Measurements from ENCODE around the gene STN1. TPM values are rescaled to one million over a fixed set of nuclear protein-coding genes. Genes with fewer than 3 reads are reported as not detected.

Gene STN1
- total RNA-seq, 2 experiments from 2014 or later: 48.8 to 49.8 TPM

GRCh38 chr10:103858360-103858759 is 59.6 kb downstream of the STN1 start:
- ChIA-PET CTCF (interaction anchor here (1.0 to 8.9 kb wide), 9 partner anchors 8 to 156 kb away, joined by 3 to 91 read pairs (median 3); no protein-coding TSS in a partner anchor), POLR2A (no interaction called here)
- no peak overlapping the region for H3K4me3 Mint-ChIP-seq
- no peaks in the 10 kb centered on the region for H3K36me3 Mint-ChIP-seq (ENCODE audit: low read depth)
- ATAC-seq (no peak), DNase-seq (no peak)
- H3K27ac Mint-ChIP-seq: no peak overlapping the region
- no peaks in the 10 kb centered on the region for H3K9me3 Mint-ChIP-seq (ENCODE audit: insufficient read depth)
- H3K4me1 Mint-ChIP-seq (ENCODE audit: low read depth): peaks cover 8% of the 10 kb centered on the region
- H3K27me3 Mint-ChIP-seq (ENCODE audit: low read depth): peaks cover 42% of the 10 kb centered on the region

- DNase-seq (no peak), ATAC-seq (no peak)
- Mint-ChIP-seq H3K36me3 (ENCODE audit: low read depth) (no peaks in the 10 kb centered on the region), H3K9me3 (ENCODE audit: insufficient read depth) (no peaks in the 10 kb centered on the region), H3K4me3 (no peak overlapping the region), H3K27ac (no peak overlapping the region), H3K27me3 (ENCODE audit: low read depth) (peaks cover 56% of the 10 kb centered on the region), H3K4me1 (ENCODE audit: low read depth) (peaks cover 8% of the 10 kb centered on the region)
- ChIA-PET POLR2A (no interaction called here), CTCF (interaction anchor here (0.6 to 8.9 kb wide), 3 partner anchors 10 to 151 kb away, joined by 4 to 91 read pairs (median 15); no protein-coding TSS in a partner anchor)
Observed at GRCh38 chr10:103856797-103857170, 61.2 kb downstream of the STN1 start.

GRCh38 chr10:103855852-103856796 is 61.9 kb downstream of the STN1 start:
- Mint-ChIP-seq H3K9me3 (ENCODE audit: insufficient read depth) (no peaks in the 10 kb centered on the region), H3K4me3 (peak overlapping the region; percentile 23), H3K4me1 (ENCODE audit: low read depth) (peaks cover 8% of the 10 kb centered on the region), H3K27ac (no peak overlapping the region), H3K36me3 (ENCODE audit: low read depth) (no peaks in the 10 kb centered on the region), H3K27me3 (ENCODE audit: low read depth) (peaks cover 63% of the 10 kb centered on the region)
- ChIA-PET CTCF (interaction anchor here (0.8 to 8.9 kb wide), 3 partner anchors 9 to 143 kb away, joined by 3 to 91 read pairs (median 15); no protein-coding TSS in a partner anchor), POLR2A (no interaction called here)
- ATAC-seq: no peak
- no peak for DNase-seq

GRCh38 chr10:103855424-103855823 is 62.6 kb downstream of the STN1 start, which contains the start of gene SH3PXD2A:
TSS of gene SH3PXD2A (minus strand) at chr10:103855576. CDS start at chr10:103855266, 310 bp downstream.
- no peaks in the 10 kb centered on the region for H3K36me3 Mint-ChIP-seq (ENCODE audit: low read depth)
- ChIA-PET POLR2A (no interaction called here), CTCF (interaction anchor here (0.7 to 8.9 kb wide), 2 partner anchors 18 to 142 kb away, joined by 4 to 91 read pairs; no protein-coding TSS in a partner anchor)
- H3K27me3 Mint-ChIP-seq (ENCODE audit: low read depth): peaks cover 63% of the 10 kb centered on the region
- peaks cover 8% of the 10 kb centered on the region for H3K4me1 Mint-ChIP-seq (ENCODE audit: low read depth)
- no peaks in the 10 kb centered on the region for H3K9me3 Mint-ChIP-seq (ENCODE audit: insufficient read depth)
- peak within 1 kb of the TSS; percentile 56 for H3K4me3 Mint-ChIP-seq
- no peak for DNase-seq
- no peak within 1 kb of the TSS for H3K27ac Mint-ChIP-seq
- ATAC-seq: peak; percentile 50

GRCh38 chr10:103854686-103855391 is 63.1 kb downstream of the STN1 start:
- ATAC-seq: peak; percentile 34
- ChIA-PET POLR2A (no interaction called here), CTCF (interaction anchor here (0.7 to 8.9 kb wide), 5 partner anchors 18 to 267 kb away, joined by 3 to 91 read pairs (median 3); partner anchors contain the start of gene SFR1)
- H3K4me3 Mint-ChIP-seq: peak overlapping the region; percentile 56
- peaks cover 8% of the 10 kb centered on the region for H3K4me1 Mint-ChIP-seq (ENCODE audit: low read depth)
- no peak for DNase-seq
- H3K27ac Mint-ChIP-seq: no peak overlapping the region
- no peaks in the 10 kb centered on the region for H3K9me3 Mint-ChIP-seq (ENCODE audit: insufficient read depth)
- peaks cover 68% of the 10 kb centered on the region for H3K27me3 Mint-ChIP-seq (ENCODE audit: low read depth)
- no peaks in the 10 kb centered on the region for H3K36me3 Mint-ChIP-seq (ENCODE audit: low read depth)

GRCh38 chr10:103854265-103854685 is 63.7 kb downstream of the STN1 start:
- no peaks in the 10 kb centered on the region for H3K9me3 Mint-ChIP-seq (ENCODE audit: insufficient read depth)
- H3K36me3 Mint-ChIP-seq (ENCODE audit: low read depth): no peaks in the 10 kb centered on the region
- POLR2A ChIA-PET: no interaction called here
- H3K27me3 Mint-ChIP-seq (ENCODE audit: low read depth): peaks cover 70% of the 10 kb centered on the region
- DNase-seq: no peak
- no peak for ATAC-seq
- CTCF ChIA-PET: interaction anchor here (1.0 to 8.9 kb wide), 4 partner anchors 30 to 267 kb away, joined by 3 to 91 read pairs (median 3); partner anchors contain the start of gene SFR1
- no peak overlapping the region for H3K27ac Mint-ChIP-seq
- peak overlapping the region; percentile 56 for H3K4me3 Mint-ChIP-seq
- peaks cover 8% of the 10 kb centered on the region for H3K4me1 Mint-ChIP-seq (ENCODE audit: low read depth)

- no peak for ATAC-seq
- peaks cover 70% of the 10 kb centered on the region for H3K27me3 Mint-ChIP-seq (ENCODE audit: low read depth)
- CTCF ChIA-PET: interaction anchor here (1.0 to 8.9 kb wide), 5 partner anchors 10 to 268 kb away, joined by 3 to 91 read pairs (median 3); partner anchors contain the start of gene SFR1
Observed at GRCh38 chr10:103853428-103854264, 64.3 kb downstream of the STN1 start.

GRCh38 chr10:103852856-103853255 is 65.1 kb downstream of the STN1 start:
- no peak for DNase-seq
- CTCF ChIA-PET: interaction anchor here (1.1 to 8.9 kb wide), 3 partner anchors 10 to 140 kb away, joined by 3 to 91 read pairs (median 6); no protein-coding TSS in a partner anchor
- Mint-ChIP-seq H3K9me3 (ENCODE audit: insufficient read depth) (no peaks in the 10 kb centered on the region), H3K4me1 (ENCODE audit: low read depth) (peaks cover 11% of the 10 kb centered on the region), H3K4me3 (no peak overlapping the region), H3K27me3 (ENCODE audit: low read depth) (peaks cover 66% of the 10 kb centered on the region), H3K36me3 (ENCODE audit: low read depth) (no peaks in the 10 kb centered on the region), H3K27ac (no peak overlapping the region)
- POLR2A ChIA-PET: no interaction called here
- no peak for ATAC-seq

More at GRCh38 chr10:103853428-103854264, 64.3 kb downstream of the STN1 start:
- peak overlapping the region; percentile 56 for H3K4me3 Mint-ChIP-seq
- H3K9me3 Mint-ChIP-seq (ENCODE audit: insufficient read depth): no peaks in the 10 kb centered on the region
- DNase-seq: no peak
- H3K36me3 Mint-ChIP-seq (ENCODE audit: low read depth): no peaks in the 10 kb centered on the region
- H3K4me1 Mint-ChIP-seq (ENCODE audit: low read depth): peaks cover 8% of the 10 kb centered on the region
- no peak overlapping the region for H3K27ac Mint-ChIP-seq
- POLR2A ChIA-PET: no interaction called here

GRCh38 chr10:103852189-103852711 is 65.7 kb downstream of the STN1 start:
- Mint-ChIP-seq H3K4me1 (ENCODE audit: low read depth) (peaks cover 11% of the 10 kb centered on the region), H3K27me3 (ENCODE audit: low read depth) (peaks cover 63% of the 10 kb centered on the region), H3K4me3 (no peak overlapping the region), H3K27ac (no peak overlapping the region), H3K36me3 (ENCODE audit: low read depth) (no peaks in the 10 kb centered on the region), H3K9me3 (ENCODE audit: insufficient read depth) (no peaks in the 10 kb centered on the region)
- ATAC-seq (no peak), DNase-seq (no peak)
- POLR2A ChIA-PET: no interaction called here
- CTCF ChIA-PET: interaction anchor here (1.1 to 8.9 kb wide), 3 partner anchors 9 to 166 kb away, joined by 6 to 91 read pairs (median 7); no protein-coding TSS in a partner anchor

- CTCF ChIA-PET: interaction anchor here (1.1 to 8.9 kb wide), 2 partner anchors 138 to 165 kb away, joined by 7 to 91 read pairs; no protein-coding TSS in a partner anchor
- DNase-seq (no peak), ATAC-seq (no peak)
- POLR2A ChIA-PET: no interaction called here
- no peak overlapping the region for H3K27ac Mint-ChIP-seq
- H3K27me3 Mint-ChIP-seq (ENCODE audit: low read depth): peaks cover 53% of the 10 kb centered on the region
- H3K9me3 Mint-ChIP-seq (ENCODE audit: insufficient read depth): no peaks in the 10 kb centered on the region
- H3K4me1 Mint-ChIP-seq (ENCODE audit: low read depth): peaks cover 17% of the 10 kb centered on the region
- no peak overlapping the region for H3K4me3 Mint-ChIP-seq
- no peaks in the 10 kb centered on the region for H3K36me3 Mint-ChIP-seq (ENCODE audit: low read depth)
Observed at GRCh38 chr10:103851261-103851660, 66.7 kb downstream of the STN1 start.

GRCh38 chr10:103850572-103850895 is 67.5 kb downstream of the STN1 start:
- Mint-ChIP-seq H3K27me3 (ENCODE audit: low read depth) (peaks cover 48% of the 10 kb centered on the region), H3K36me3 (ENCODE audit: low read depth) (no peaks in the 10 kb centered on the region), H3K27ac (no peak overlapping the region), H3K9me3 (ENCODE audit: insufficient read depth) (no peaks in the 10 kb centered on the region), H3K4me1 (ENCODE audit: low read depth) (peaks cover 24% of the 10 kb centered on the region), H3K4me3 (no peak overlapping the region)
- ChIA-PET POLR2A (no interaction called here), CTCF (interaction anchor here (8.9 kb wide), 1 partner anchor 137 kb away, joined by 91 read pairs; no protein-coding TSS in a partner anchor)
- no peak for DNase-seq
- ATAC-seq: no peak

Measured in activated CD8-positive, alpha-beta T cell treated with anti-CD3 and anti-CD28 coated beads, Interleukin-2, amount 10 ng/mL, durations not matched to agents 7 days and 5 days (primary cell).